GM18867 (cell line): ENCODE measurements around the gene ITGAD.

Source experiments
- ATAC-seq: cut with Tn5 transposase; IDR thresholded peaks from one replicate; pipeline ENCODE4 v1.9.1; 2021; ENCODE audit warnings: mild to moderate bottlenecking, moderate library complexity; ENCODE audit not compliant: unreplicated experiment

The ITGAD gene

DNA sequence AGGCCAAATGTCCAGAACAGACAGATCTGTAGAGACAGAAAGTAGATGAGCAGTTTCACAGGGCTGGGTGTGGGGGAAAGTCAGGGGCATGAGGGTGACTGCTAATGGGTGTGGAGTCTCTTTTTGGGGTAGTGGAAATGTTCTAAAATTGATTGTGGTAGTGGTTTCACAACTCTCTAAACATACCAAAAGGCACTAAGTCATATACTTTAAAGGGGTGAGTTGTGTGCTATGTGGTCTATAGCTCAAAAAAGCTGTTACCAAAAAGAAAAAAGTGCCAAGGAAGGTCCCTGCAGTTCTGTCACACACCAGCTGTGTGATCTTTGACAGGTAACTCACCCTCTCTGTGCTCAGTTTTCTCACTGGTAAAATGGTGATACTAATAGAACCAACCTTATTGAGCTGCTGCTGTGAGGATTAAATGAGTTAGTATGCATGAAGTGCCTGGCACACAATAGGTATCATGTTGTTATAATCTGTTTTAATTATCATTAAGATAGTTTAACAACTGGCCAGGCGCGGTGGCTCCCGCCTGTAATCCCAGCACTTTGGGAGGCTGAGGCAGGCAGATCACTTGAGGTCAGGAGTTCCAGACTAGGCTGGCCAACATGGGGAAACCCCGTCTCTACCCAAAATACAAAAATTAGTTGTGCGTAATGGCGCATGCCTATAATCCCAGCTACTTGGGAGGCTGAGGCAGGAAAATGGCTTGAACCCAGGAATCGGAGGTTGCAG is 27.8 kb upstream of the ITGAD start:
- peak; percentile 86 for ATAC-seq

DNA sequence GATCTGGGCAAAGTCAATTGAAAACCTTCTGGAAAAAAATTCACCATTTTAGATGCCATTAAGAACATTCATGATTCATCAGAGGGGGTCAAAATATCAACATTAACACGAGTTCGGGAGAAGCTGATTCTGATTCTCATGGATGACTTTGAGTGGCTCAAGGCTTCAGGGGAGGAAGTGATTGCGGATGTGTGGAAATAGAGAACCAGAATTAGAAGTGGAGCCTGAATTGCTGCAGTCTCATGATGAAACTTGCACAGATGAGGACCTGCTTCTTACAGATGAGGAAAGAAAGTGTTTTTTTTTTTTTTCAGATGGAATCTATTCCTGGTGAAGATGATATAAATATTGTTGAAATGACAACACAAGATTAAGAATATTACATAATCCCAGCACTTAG is 25.3 kb upstream of the ITGAD start:
- ATAC-seq: no peak

DNA sequence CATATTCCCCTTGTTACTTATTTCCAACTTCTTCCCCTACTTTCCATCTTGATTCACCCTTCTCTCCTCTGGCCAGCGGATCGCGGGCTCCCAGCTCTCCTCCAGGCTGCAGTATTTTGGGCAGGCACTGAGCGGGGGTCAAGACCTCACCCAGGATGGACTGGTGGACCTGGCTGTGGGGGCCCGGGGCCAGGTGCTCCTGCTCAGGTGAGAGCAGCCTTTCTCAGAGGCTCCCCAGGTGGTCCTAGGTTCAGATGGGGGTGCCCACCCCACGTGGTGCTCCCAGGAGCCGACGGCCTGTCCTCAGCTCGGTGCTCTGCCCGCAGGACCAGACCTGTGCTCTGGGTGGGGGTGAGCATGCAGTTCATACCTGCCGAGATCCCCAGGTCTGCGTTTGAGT is 22.1 kb upstream of the ITGAD start:
- ATAC-seq: no peak

DNA sequence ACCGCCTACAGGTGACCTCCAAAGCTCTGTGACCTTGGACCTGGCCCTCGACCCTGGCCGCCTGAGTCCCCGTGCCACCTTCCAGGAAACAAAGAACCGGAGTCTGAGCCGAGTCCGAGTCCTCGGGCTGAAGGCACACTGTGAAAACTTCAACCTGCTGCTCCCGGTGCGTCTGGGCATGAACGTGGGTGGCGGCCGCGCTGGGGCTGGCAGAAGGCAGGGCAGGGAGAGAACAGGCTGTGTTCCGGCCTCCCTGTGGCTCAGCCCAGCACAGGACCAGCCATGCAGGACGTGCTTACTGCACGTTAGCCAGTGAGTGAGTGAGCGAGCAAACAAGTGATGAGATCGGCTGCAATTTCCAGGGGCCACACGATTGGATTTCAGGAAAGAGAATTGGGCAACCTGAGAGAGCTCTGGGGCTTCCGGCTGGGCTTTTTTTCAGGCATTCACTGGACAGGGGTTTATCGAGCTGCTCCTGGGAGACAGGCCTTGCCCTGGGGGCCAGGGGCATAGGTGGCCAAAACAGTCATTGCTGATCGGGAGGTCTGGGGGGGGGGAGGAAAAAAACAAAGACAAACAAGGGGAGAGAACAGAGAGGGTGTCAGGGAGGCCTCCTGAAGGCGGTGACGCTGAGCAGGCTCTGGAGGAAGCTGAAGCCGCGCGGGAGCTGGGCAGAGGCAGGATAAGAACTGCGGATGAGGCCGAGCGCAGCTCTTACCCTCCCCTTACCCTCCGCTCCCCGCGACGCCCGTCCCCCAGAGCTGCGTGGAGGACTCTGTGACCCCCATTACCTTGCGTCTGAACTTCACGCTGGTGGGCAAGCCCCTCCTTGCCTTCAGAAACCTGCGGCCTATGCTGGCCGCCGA is 21.3 kb upstream of the ITGAD start:
- ATAC-seq: no peak

DNA sequence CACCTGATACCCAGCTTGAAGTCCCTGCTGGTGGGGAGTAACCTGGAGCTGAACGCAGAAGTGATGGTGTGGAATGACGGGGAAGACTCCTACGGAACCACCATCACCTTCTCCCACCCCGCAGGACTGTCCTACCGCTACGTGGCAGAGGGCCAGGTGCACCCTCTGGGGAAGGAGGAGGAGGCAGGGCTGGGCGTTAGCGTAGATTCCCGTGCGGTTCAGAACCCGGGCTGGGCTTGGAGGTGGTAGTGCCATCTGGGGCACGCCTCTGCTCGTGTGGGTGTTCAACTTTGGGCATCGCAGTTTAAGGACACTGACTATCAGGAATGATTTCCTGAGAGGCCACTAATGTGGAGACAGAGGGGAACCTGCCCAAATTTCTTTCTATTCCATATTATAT is 19.9 kb upstream of the ITGAD start:
- ATAC-seq: no peak

DNA sequence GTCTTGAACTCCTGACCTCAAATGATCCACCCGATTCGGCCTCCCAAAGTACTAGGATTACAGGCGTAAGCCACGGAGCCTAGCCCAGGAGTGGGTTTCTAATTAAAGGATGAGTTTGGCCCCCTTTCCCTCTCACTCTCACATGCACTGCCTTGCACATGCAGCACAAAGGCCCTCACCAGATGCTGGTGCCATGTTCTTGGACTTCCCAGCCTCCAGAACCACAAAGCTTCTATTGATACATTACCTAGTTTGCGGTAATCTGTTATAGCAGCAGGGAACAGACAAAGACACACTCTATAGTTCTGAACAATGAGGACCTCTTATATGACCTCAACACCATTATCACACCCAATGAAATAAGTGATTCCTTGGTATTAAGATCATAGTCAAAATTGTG is 17.9 kb upstream of the ITGAD start:
- ATAC-seq: no peak

DNA sequence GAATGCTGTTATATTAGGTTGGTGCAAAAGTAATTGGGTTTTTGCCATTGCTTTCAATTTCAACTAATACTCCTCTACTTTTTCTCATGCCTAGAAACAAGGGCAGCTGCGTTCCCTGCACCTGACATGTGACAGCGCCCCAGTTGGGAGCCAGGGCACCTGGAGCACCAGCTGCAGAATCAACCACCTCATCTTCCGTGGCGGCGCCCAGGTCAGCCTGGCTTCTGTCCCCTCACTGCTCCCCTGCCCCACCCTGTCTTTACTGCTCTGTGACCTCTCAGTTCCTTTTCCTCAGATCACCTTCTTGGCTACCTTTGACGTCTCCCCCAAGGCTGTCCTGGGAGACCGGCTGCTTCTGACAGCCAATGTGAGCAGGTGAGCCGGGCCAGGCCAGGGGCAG is 16.4 kb upstream of the ITGAD start:
- ATAC-seq: no peak

DNA sequence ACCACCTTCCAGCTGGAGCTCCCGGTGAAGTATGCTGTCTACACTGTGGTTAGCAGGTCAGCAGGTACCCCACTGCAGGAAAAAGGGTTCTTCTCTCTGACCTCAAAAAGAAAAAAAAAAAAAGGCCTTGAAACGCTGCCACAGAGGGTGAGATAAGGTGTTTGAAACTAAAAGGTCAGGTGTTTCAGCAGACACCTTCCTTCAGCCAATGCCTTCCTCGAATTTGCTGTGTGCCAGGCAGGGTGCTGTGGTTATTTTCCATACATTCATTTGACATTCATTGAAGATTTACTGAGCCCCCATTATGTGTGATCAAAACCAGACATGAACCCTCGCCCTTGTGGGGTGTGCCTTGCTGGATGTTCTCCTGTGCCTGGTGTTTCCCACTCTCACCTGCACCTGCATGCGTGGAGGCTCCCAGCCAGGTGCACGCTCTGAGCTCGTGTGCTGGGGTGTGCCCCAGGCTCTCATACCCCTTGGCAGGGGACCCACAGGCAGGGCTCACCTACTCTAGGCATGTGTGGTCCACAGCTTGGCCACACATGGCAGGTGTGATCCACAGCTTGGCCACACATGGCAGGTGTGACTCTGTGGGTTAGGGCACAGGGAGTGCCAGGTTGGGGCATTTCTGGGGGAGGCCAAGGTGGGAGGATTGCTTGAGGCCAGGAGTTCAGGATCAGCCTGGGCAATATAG is 15.8 kb upstream of the ITGAD start:
- no peak for ATAC-seq

DNA sequence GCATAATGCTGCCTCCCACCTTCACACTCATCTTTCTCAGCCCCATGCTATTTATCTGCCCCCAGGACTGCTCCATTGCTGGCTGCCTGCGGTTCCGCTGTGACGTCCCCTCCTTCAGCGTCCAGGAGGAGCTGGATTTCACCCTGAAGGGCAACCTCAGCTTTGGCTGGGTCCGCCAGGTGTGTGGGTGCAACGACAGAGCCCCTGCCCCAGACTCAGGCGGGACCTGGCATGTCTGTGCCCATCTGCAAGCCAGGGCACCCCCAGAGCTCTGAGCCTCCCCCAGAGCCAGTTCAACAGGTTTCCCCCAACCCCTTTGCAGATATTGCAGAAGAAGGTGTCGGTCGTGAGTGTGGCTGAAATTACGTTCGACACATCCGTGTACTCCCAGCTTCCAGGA is 12.9 kb upstream of the ITGAD start:
- no peak for ATAC-seq

DNA sequence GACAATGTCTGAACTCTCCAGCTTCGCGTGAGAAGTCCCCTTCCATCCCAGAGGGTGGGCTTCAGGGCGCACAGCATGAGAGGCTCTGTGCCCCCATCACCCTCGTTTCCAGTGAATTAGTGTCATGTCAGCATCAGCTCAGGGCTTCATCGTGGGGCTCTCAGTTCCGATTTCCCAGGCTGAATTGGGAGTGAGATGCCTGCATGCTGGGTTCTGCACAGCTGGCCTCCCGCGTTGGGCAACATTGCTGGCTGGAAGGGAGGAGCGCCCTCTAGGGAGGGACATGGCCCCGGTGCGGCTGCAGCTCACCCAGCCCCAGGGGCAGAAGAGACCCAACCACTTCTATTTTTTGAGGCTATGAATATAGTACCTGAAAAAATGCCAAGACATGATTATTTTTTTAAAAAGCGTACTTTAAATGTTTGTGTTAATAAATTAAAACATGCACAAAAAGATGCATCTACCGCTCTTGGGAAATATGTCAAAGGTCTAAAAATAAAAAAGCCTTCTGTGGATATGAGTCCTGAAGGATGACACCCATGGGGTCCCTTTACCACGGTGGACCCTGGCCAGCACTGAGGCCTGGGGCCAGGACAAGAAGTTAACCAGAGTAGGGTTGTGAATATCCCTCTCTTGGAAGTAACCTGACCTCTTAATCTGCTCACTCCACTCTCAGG is 10.5 kb upstream of the ITGAD start:
- ATAC-seq: no peak

DNA sequence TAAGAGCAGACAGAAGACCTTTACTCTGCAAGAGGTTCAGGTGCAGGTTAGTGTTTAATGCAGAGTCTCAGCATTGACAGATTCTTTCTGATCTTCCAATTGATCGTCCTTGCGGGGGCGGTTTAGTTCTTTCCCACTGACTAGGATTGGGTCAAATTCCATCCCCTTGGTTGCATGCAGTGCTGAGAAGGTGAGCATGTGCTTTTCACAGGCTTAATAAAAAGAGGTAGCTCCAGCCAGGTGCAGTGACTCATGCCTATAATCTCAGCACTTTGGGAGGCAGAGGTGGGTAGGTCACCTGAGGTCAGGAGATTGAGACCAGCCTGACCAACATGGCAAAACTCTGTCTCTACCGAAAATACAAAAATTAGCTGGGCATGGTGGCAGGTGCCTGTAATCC is 7.5 kb upstream of the ITGAD start:
- ATAC-seq: no peak

DNA sequence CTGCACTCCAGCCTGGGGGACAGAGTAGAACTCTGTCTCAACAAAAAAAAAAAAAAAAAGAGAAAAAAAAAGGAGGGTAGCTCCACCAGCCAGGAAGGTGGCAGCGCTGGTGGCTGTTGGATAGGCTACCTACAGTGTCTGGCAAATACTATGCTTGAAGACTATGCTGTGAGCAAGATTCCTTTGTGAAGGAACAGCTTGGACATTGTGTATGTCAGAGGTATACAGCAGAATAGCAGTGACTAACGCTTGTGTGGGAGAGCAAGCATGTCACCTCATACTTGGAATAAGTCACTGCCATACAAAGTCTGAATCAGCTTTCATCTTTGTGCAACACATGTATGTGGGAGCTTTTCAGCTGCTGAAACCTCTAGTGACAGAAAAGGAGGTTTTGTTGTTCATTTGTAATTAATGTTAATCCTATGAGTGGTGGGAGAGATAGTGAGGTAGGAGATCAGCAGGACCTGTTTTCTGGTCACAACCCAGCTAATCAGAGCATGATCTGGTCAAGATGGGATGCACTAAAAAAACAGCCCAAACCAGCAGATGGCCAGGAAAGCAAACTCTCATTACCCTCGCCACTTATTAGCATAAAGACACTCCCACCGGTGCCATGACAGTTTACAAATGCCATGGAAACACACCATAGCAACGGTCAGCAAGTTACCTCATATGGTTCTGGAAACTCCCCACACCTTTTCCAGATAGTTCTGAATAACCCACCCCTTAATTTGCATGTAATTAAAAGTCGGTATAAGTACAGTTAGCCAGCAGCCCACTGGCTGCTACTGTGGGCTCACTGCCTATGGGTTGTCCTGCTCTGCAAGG is 6.8 kb upstream of the ITGAD start:
- ATAC-seq: peak; percentile 73

DNA sequence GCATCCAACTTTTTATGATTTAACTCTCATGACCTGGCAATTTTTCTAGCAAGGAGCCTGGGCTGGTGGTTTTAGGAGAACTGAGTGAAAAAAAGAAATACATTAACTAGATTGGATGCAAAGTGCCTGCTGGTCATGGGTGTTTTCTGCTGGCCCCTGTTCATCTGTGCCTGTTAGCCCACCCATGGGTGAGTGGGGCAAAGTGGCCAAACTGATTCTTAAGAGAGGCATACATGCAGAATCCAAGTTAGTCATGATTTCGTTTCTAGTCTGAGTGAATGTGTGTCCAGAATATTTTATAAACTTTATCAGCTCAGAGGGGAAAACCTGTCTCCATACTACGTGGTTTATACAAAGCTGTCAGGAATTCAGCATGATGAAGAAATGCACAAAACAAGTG is 4.6 kb upstream of the ITGAD start:
- ATAC-seq: no peak

DNA sequence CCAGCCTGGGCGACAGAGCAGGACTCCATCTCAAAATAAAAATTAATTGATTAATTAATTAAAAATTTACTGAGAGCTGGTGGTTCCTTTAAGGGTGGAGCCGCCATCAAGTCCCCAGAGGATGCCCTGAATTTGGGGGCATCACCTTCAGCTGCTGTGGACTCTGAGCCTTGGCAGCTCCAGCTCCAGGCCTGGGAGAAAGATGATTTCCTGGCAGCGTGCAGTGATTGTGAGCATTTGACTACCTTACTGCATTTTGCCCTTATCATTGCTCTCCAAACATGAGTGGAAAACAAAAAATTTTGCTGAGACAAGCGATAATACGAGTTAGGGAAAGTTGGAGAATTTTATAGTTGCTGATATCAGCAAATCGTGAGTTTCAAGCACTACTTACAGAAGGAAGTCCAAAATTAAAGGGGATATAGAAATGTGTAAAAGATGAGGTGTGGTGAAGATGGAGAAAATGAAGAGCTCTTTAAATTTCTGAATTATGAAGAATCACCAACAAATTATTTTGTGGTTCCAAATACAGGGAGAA is 2.6 kb upstream of the ITGAD start:
- ATAC-seq: no peak

DNA sequence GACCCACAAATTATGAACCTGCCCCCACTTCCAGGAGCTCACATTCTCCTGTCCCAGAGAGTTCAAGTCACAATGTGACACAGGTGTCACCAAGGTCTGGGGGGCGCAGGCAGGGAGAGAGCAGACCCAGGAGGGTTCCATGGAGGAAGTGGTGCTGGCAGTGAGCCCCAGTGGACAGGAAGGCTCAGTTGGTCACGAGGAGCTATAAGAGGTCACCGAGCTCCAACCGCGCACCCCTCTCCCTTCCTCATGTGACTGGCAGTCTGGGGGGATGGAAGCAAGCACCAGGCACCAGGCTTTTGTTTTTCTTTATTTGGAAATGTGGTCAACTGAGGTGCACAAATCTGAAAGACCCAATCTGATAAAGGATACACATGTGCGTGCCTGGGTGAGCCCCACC is 2.5 kb downstream of the ITGAD start:
- no peak for ATAC-seq

DNA sequence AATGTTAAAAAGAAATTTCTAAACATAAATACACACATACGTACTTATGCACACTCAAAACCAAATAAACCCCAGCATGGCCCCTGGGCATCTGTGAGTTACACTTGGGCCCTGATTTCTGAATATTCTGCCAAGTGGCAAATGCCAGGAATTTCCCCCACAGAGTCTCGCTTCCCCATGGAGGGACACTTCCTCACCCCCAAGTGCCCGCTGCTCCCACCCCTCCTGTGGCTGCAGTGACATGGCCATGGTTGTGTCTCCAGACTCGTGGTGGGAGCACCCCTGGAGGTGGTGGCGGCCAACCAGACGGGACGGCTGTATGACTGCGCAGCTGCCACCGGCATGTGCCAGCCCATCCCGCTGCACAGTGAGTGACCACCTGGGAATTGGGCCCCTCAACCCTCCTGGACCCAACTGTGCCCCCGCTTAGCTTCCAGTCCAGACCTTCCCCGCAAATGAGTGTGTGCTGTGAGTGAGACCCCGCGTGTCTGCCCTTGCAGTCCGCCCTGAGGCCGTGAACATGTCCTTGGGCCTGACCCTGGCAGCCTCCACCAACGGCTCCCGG is 4.0 kb downstream of the ITGAD start:
- ATAC-seq: no peak

DNA sequence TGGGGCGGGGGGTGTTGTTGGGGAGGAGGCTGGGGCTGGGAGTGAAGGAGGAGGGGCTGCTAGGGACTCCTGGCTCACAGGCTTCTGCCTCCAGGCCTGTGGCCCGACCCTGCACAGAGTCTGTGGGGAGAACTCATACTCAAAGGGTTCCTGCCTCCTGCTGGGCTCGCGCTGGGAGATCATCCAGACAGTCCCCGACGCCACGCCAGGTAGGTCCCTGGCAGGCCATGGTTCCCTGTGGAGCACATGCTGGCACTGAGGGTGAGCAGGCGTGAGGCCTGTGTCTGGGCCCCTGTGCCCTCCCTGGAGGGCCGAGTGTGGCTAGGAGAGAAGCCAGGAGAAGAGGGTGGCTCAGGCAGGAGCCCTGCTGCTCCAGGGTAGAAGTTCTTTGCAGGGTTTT is 4.6 kb downstream of the ITGAD start:
- ATAC-seq: no peak

DNA sequence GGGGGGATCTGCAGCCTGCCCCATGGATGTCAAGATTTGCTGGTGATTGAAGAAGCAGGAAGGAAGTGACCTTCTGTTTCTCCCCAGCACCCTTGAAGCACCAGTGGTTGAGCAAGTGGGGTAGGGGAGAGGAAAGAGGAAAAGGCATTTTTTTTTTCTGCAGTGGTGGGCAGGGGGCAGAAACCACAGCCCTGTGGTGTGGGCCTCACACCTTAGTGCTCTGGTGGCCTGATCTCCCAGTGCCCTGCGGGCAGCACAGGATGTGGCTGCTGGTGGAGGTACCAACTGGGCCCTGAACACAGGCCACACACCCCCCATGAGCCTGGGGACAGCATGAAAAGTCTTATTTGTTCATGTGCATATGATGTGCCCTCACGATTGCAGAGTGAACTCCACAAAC is 7.1 kb downstream of the ITGAD start:
- no peak for ATAC-seq

DNA sequence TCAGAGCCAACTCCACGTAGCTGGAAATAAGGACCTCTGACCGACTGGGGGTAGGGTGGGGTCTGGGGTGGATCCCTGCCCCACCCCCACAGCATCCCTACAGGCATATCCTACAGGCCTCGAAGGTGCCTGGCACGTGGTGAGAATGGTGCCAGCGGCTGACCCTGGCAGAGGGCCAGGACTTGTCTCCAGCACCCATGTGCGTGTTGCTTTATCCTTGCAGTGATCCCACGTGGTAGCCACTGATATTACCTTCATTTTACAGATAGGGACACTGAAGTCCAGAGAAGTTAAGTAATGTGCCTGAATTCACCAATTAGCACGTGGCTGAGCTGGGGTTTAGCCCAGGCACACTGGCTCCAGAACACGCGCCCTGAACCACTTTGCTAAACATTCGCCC is 8.3 kb downstream of the ITGAD start:
- ATAC-seq: no peak

DNA sequence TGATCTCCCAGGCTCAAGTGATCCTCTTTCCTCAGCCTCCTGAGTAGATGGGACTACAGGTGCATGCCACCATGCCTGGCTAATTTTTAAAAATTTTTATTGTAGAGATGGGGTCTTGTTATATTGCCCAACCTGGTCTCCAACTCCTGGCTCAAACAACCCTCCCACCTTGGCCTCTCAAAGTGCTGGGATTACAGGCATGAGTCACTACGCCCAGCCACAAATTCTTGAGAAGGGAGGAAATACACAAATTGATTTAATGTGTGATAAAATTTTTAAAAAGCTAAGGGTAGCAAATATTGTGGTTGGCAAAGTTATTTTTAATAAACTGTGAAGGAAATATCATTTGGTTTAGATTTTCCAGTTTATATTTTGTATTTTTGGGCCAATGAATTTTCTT is 9.6 kb downstream of the ITGAD start:
- no peak for ATAC-seq
